SJCRH30 (cell line): ENCODE data around the gene MMP28. TPM values are rescaled to one million over a fixed set of nuclear protein-coding genes. Genes with fewer than 3 reads are reported as not detected.

Experiments used
- DNase-seq, 2 experiments: peaks; one replicate each; pipeline ENCODE4 v3.0.0-alpha.2; 2015 to 2020
- H3K27ac ChIP-seq: fragments of 250-450 bp; sonication (Bioruptor Pico); 2 replicates; pipeline ENCODE4 v1.5.1; 2020; ENCODE audit warnings: mild to moderate bottlenecking, moderate library complexity
- H3K27me3 ChIP-seq: fragments of 250-450 bp; sonication (Bioruptor Pico); 2 replicates; pipeline ENCODE4 v1.5.1; 2020; ENCODE audit warnings: mild to moderate bottlenecking, moderate library complexity
- H3K36me3 ChIP-seq: fragments of 250-450 bp; sonication (Bioruptor Pico); 2 replicates; pipeline ENCODE4 v1.5.1; 2020; ENCODE audit warnings: mild to moderate bottlenecking, moderate library complexity
- H3K4me1 ChIP-seq: fragments of 250-450 bp; sonication (Bioruptor Pico); 2 replicates; pipeline ENCODE4 v1.5.1; 2020; ENCODE audit warnings: mild to moderate bottlenecking, moderate library complexity
- H3K4me3 ChIP-seq: fragments of 250-450 bp; sonication (Bioruptor Pico); 2 replicates; pipeline ENCODE4 v1.5.1; 2020; ENCODE audit warnings: mild to moderate bottlenecking, moderate library complexity
- H3K9me3 ChIP-seq: fragments of 250-450 bp; sonication (Bioruptor Pico); replicated peaks from 2 replicates; pipeline ENCODE4 v1.5.1; 2020; ENCODE audit warnings: mild to moderate bottlenecking, moderate library complexity
- total RNA-seq: library from RNA; depleted of rRNA; stranded (reverse); fragments of >200 nt; shearing (Covaris generic); gene quantifications from 2 replicates; pipeline ENCODE4 v1.2.3, GENCODE V29; 2014

The MMP28 gene
- total RNA-seq, 1 experiment from 2014 or later: not detected

DNA sequence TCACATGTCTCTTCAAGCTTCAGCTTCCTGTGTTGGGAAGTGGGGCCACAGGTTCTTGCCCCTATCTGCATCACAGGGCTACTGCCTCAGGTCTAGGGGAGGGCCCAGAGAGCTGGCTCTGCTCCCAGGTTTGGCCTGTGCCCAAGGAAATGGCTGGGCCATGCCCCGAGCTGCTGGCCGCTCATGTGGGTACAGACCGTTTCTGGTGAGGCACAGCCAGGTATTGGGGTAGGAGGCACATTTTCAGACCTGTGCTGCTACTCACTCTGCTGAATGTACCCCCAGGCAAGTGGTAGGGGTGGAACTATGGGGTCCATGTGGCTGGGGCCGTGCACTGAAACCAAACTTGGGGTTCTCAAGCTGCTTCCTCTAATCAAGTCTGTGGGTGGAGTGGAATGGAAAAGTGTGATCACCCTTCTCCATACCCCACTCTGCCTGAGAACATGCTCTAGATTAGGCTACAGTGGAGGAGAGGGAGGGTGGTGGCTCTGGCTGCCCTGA, 47.0 kb downstream of the MMP28 start:
- no peaks in the 10 kb centered on the region for H3K4me1 ChIP-seq
- peaks cover 45% of the 10 kb centered on the region for H3K27me3 ChIP-seq
- no peak overlapping the region for H3K4me3 ChIP-seq
- H3K27ac ChIP-seq: no peak overlapping the region
- no peaks in the 10 kb centered on the region for H3K36me3 ChIP-seq
- H3K9me3 ChIP-seq: no peaks in the 10 kb centered on the region
- no peak for DNase-seq

- H3K9me3 ChIP-seq: no peaks in the 10 kb centered on the region
- peak; percentile 74 to 89 for DNase-seq
- H3K27me3 ChIP-seq: peaks cover 45% of the 10 kb centered on the region
- H3K27ac ChIP-seq: no peak overlapping the region
- no peaks in the 10 kb centered on the region for H3K4me1 ChIP-seq
- no peaks in the 10 kb centered on the region for H3K36me3 ChIP-seq
- no peak overlapping the region for H3K4me3 ChIP-seq
These were observed 47.9 kb downstream of the MMP28 start for GRCh38 chr17:35747540-35748017.

DNA sequence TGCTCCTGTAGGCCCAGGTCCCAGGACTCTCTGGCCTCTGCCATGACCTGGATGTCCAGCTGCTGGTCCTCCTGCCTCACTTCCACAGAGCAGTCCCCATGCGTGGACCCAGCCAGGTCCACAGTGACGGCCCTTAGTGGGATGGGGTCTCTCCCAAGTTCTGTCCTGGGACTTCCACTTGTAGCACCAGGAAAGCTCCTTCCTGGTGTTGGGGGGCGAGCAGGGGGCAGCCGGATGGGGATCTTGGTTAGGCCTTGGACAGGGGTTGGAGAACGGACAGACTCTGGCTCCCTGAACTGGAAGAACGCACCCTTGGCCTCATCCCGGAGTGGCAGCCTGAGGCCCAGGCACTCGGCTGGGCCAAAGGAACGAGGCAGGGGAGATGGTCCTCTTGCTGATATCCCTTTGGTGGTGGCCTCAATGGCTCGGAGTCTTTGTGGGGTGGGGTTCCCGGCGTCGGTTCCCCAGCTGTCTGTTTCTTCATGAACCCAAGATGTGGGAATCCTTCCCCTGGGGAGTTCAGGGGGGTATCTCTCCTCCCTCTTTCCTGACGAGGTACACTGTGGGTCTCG, 49.6 kb downstream of the MMP28 start:
- Histone ChIP-seq H3K9me3 (no peaks in the 10 kb centered on the region), H3K27ac (no peak overlapping the region), H3K27me3 (peaks cover 41% of the 10 kb centered on the region), H3K4me1 (no peaks in the 10 kb centered on the region), H3K4me3 (no peak overlapping the region), H3K36me3 (no peaks in the 10 kb centered on the region)
- no peak for DNase-seq

GRCh38 chr17:35745246-35745645, 50.2 kb downstream of the MMP28 start:
- Histone ChIP-seq H3K36me3 (no peaks in the 10 kb centered on the region), H3K27ac (no peak overlapping the region), H3K9me3 (no peaks in the 10 kb centered on the region), H3K4me1 (no peaks in the 10 kb centered on the region), H3K4me3 (no peak overlapping the region), H3K27me3 (peaks cover 37% of the 10 kb centered on the region)
- DNase-seq: no peak

DNA sequence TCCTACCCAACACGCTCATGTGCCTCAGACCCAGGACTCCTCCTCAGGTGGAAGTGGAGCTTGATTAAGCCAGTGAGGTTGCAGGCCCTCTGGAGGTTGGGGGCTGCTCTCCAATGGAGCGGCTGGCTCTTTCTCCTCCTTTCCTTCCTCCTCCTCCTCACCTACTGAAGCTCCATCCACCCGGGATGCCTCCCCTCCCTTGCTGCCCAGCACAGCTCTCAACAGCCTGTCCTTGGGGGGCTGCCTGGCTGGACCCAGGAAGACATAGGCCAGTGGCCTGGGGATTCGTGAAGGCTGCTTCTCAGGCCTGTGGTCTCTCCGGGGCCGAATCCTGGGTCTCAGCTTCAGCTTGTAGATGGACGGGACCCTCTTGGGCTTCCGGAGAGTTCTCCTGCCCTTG, 50.6 kb downstream of the MMP28 start:
- no peaks in the 10 kb centered on the region for H3K9me3 ChIP-seq
- H3K27ac ChIP-seq: no peak overlapping the region
- DNase-seq: no peak
- peaks cover 32% of the 10 kb centered on the region for H3K27me3 ChIP-seq
- H3K4me3 ChIP-seq: no peak overlapping the region
- no peaks in the 10 kb centered on the region for H3K36me3 ChIP-seq
- no peaks in the 10 kb centered on the region for H3K4me1 ChIP-seq

DNA sequence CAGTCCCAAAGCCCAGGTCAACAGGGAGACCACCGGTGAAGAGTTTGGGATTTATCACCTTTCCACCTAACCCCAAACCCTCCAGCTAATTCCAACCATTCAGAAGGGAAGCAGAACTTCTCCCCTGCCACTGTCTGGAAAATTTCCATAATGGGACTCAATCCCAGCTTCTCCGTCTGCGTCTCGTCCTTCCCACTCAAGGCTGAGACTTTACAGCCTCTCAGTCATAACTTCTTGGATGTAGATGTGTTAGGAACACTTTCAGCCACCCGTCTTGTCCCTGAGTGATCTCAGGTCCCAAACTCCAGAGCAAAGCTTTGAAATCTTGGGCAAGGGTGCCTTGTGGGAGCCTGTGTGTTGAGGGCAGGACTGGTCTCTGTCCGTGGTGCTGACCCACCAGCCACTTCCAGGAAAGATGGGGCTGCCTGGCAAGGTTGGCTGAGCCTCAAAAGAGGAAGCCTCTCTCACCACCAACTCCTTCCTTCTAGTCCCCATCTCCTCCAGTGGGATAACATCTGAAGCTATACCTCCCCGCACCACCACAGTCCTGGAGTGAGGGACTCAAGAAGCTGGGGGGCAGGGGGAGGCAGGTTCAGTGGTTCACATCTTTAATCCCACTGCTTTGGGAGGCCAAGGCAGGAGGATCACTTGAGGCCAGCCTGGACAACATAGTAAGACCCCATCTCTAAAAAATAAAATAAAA, 51.7 kb downstream of the MMP28 start:
- peak; percentile 64 to 73 for DNase-seq
- H3K27ac ChIP-seq: no peak overlapping the region
- H3K4me3 ChIP-seq: no peak overlapping the region
- no peaks in the 10 kb centered on the region for H3K4me1 ChIP-seq
- H3K27me3 ChIP-seq: peaks cover 22% of the 10 kb centered on the region
- no peaks in the 10 kb centered on the region for H3K9me3 ChIP-seq
- H3K36me3 ChIP-seq: no peaks in the 10 kb centered on the region

DNA sequence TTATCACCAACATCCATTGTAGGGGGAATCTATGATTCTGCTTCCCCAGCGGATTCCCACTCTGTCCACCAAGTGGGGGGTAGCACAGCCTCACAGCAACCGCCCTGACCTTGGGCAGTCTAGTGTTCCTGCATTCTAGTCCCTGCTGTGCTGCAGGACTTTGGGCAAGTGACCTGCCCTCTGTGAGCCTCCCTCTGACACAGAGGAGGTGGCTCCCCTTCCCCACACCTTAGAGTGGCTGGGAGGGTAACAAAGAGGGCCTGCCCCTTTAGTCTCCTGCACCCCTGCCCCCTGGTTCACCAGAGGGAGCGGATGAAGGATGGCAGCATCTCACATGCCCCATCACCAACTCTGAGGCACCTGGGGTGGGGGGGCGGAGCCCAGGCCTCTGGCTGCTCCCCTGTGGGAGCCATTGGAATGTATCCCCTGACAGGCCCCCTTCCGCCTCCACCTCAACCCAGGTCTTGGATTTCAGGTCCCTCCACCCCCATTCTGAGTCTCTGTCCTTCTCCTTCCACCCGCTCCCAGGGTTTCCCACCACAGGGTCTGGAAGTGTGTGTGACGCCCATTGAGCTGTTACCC, 52.5 kb downstream of the MMP28 start:
- Histone ChIP-seq H3K27ac (no peak overlapping the region), H3K36me3 (no peaks in the 10 kb centered on the region), H3K27me3 (peaks cover 17% of the 10 kb centered on the region), H3K4me3 (no peak overlapping the region), H3K4me1 (no peaks in the 10 kb centered on the region), H3K9me3 (no peaks in the 10 kb centered on the region)
- no peak for DNase-seq

DNA sequence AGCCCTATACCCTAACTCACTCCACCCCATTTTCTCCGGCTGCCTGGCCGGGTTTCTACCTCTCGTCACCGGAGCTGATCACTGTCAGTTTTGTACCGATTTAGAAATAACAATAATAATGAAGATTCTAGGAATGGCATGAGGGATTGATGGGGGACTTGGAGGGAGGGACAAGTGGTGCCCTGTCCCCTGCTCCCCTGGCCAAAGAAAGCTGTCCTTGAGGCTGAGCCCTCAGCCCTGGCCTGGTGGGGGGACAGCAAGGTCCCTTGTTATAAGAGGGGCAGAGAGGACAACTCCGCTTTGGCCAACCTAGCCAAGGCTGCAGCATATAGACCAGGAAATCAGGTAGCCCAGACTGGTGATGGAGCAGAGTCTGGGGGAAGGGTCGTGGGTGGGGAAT, 52.9 kb downstream of the MMP28 start:
- H3K36me3 ChIP-seq: no peaks in the 10 kb centered on the region
- no peak for DNase-seq
- peaks cover 17% of the 10 kb centered on the region for H3K27me3 ChIP-seq
- no peak overlapping the region for H3K4me3 ChIP-seq
- no peak overlapping the region for H3K27ac ChIP-seq
- no peaks in the 10 kb centered on the region for H3K4me1 ChIP-seq
- H3K9me3 ChIP-seq: no peaks in the 10 kb centered on the region

GRCh38 chr17:35740997-35741931, 54.2 kb downstream of the MMP28 start:
- Histone ChIP-seq H3K27me3 (peaks cover 14% of the 10 kb centered on the region), H3K27ac (no peak overlapping the region), H3K9me3 (no peaks in the 10 kb centered on the region), H3K36me3 (no peaks in the 10 kb centered on the region), H3K4me3 (no peak overlapping the region), H3K4me1 (no peaks in the 10 kb centered on the region)
- DNase-seq: no peak

DNA sequence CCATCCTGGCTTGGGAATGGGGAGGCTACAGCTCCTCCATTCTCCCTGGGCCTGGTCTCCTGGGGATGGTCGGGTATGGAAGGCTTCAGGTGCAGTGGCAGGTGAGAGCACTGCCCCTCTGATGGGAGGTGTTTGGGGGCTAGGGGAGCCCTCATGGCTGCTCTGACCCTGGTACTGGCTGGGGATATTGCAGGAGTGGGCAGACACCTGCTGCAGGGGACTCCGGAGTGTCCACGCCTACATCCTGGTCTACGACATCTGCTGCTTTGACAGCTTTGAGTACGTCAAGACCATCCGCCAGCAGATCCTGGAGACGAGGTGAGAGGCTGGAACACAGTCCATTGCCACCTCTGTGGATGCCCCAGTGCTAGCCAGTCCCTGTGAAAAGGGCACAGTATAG, 55.2 kb downstream of the MMP28 start:
- no peak overlapping the region for H3K27ac ChIP-seq
- no peaks in the 10 kb centered on the region for H3K9me3 ChIP-seq
- no peak overlapping the region for H3K4me3 ChIP-seq
- peaks cover 3% of the 10 kb centered on the region; the same call in 1 of the 2 replicates for H3K27me3 ChIP-seq
- no peaks in the 10 kb centered on the region for H3K4me1 ChIP-seq
- no peak for DNase-seq
- H3K36me3 ChIP-seq: no peaks in the 10 kb centered on the region

DNA sequence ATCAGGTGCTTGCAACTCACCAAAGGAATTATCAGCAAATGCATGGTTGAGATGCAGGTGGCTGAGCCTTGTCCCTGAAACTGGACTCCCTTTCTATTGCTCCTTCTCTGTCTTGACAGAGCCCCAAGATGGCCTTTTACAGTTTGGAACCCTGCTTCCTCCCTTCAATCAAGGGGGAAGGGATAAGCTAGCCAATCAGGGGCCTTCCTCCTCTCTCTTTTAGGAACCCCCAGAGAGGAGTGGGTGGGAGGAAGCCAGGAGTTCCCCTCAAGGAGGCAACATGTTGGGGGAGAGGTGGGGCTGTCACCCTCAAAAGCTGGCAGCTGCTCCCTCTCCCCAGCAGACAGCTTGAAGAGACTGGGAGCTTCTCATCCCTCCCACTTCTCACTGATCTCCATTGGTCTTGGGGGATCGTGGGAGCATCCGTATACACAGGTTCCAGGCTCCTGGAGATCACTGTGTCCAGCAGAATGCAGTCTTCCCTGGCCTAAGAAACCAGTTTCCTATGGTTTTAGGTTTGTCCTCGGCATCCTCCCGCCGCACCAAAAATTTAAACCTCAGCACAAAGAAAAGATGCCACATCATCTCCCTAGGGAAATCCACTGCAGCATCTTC, 56.8 kb downstream of the MMP28 start:
- no peak for DNase-seq
- H3K4me3 ChIP-seq: no peak overlapping the region
- H3K27ac ChIP-seq: no peak overlapping the region
- no peaks in the 10 kb centered on the region for H3K36me3 ChIP-seq
- H3K27me3 ChIP-seq: no peaks in the 10 kb centered on the region
- H3K9me3 ChIP-seq: no peaks in the 10 kb centered on the region
- no peaks in the 10 kb centered on the region for H3K4me1 ChIP-seq

DNA sequence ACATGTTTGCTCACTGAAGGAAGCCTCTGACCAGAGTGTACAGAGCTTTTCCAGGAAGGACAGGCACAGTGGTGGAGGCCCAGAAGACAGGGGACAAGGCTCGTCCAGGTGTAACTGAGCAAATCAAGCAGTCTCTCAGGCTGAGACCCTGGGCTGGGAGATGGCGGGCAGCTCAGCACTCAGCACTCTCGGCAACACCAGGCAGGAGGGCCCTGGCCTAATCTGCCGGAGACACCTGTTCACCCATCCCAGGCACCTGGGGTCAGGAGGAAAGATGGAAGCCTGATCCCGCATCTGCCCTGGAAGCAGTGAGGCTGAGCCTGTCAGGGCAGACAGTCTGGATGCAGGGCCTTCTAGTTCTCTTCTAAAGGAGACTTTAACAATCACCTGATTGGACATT, 59.2 kb downstream of the MMP28 start:
- peaks cover under 1% of the 10 kb centered on the region for H3K4me1 ChIP-seq
- no peak overlapping the region for H3K4me3 ChIP-seq
- H3K27me3 ChIP-seq: no peaks in the 10 kb centered on the region
- no peak for DNase-seq
- no peak overlapping the region for H3K27ac ChIP-seq
- no peaks in the 10 kb centered on the region for H3K9me3 ChIP-seq
- no peaks in the 10 kb centered on the region for H3K36me3 ChIP-seq

- no peak overlapping the region for H3K27ac ChIP-seq
- no peak for DNase-seq
- no peaks in the 10 kb centered on the region for H3K36me3 ChIP-seq
- H3K27me3 ChIP-seq: no peaks in the 10 kb centered on the region
- H3K4me1 ChIP-seq: peaks cover 6% of the 10 kb centered on the region
- H3K9me3 ChIP-seq: no peaks in the 10 kb centered on the region
- H3K4me3 ChIP-seq: no peak overlapping the region
These were observed 60.2 kb downstream of the MMP28 start for GRCh38 chr17:35735036-35735805.

GRCh38 chr17:35734396-35734795, 61.0 kb downstream of the MMP28 start:
- H3K4me1 ChIP-seq: peaks cover 6% of the 10 kb centered on the region
- DNase-seq: no peak

More at GRCh38 chr17:35734396-35734795, 61.0 kb downstream of the MMP28 start:
- Histone ChIP-seq H3K36me3 (no peaks in the 10 kb centered on the region), H3K9me3 (no peaks in the 10 kb centered on the region), H3K4me3 (no peak overlapping the region), H3K27me3 (no peaks in the 10 kb centered on the region), H3K27ac (no peak overlapping the region)
